ENCODE data around the gene ACSM6.
"Not testable (repeated sequence)": the region's sequence is repeated elsewhere in the genome, so short reads cannot be mapped to it uniquely, and the experiment has no call there.

Gene ACSM6

DNA sequence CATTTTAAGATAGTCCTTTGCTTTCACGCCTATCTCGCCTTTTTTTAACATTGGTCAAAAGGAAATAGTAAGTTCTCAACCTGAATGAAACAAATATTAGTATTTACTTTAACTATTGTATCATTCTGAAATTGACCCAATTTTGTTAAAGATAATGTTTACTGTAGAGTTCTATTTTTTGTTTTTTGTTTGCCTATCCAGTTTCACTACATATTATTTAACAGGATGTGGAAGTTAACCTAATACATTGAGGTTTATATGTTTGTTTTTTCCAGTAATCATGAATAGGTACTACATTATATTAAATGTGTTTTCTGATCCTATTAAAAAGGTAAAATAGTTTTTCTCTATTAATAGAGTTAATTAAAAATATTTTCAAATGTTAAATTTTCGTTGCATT lies 26.5 kb downstream of the ACSM6 start:
- DNase-seq = no peak

DNA sequence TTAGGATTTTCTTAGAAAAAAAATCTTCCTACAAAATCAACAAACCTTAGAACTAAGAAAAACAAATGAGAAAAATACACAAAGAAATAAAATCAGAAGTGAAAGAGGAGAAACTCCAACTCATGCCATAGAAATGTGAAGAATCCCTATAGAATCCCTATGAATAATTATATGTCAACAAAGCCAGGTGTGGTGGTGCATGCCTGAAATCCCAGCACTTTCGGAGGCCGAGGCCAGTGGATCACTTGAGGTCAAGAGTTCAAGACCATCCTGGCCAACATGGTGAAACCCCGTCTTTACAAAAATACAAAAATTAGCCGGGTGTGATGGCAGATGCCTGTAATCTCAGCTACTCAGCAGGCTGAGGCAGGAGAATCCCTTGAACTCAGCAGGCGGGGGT lies 27.1 kb downstream of the ACSM6 start:
- no peak for DNase-seq

GRCh38 chr10:95225136-95225535 lies 31.1 kb downstream of the ACSM6 start:
- no peak for DNase-seq

- not testable (repeated sequence) for DNase-seq
Measured at GRCh38 chr10:95228934-95229723, 35.1 kb downstream of the ACSM6 start.

GRCh38 chr10:95229724-95230627 lies 35.9 kb downstream of the ACSM6 start:
- no peak for DNase-seq

DNA sequence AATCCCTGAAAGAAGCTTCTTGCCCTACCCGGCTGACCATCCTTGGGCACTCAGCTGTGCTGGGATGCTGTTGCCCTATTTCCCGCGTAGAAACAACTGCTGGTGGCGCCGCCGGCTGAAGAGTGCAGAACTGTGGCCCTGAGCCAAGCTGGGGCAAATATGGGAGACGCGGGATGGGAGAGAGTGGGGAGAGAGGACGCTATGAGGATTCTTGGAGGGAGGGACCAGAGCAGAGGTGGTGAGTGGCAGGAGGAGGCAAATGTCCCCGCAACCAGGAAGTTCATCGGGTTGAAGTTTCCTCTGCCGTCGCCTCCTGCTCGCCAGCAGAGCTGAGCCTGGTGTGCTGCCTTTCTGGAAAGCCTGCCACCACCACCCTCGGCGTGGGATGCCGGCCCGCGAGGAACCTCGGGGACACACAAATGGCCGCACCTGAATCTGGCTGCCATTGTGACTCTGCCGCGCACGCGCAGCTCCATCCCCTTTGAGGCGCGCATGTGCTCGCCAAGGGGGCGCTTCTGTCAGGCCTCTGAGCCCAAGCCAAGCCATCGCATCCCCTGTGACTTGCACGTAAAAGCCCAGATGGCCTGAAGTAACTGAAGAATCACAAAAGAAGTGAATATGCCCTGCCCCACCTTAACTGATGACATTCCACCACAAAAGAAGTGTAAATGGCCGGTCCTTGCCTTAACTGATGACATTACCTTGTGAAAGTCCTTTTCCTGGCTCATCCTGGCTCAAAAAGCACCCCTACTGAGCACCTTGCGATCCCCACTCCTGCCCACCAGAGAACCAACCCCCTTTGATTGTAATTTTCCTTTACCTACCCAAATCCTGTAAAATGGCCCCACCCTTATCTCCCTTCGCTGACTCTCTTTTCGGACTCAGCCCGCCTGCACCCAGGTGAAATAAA lies 36.9 kb downstream of the ACSM6 start:
- not testable (repeated sequence) for DNase-seq

DNA sequence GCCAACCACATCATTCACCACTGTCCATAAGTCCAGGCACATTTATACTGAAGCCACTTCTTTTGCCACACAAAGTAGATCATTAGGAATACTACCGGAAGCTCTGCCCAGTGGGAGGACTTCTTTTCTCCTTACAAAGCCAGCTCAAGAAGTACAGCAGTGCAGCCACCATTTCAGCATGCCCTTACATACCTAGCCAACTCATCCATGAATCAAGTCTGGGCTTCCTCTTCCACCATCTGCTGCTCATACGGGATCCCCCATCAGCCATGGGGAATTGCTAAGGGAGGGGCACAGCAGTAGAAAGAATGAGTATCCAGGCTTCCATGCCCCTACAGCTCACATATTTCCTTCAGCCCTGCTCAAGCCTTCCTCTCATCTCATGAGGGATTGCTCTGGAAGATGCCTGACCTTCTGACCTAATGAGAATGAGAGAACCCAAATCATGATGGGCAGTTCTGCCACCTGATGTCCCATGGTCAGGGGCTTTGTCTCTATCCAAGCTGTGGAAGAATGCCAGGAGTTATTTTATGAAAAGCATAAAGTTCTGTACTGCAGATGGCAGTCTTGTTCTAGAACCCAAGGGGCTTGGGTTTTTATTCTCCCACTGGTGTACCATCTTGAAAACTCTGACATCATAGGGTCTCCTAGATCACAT lies 39.5 kb downstream of the ACSM6 start:
- no peak for DNase-seq

- no peak for DNase-seq
Measured at GRCh38 chr10:95234951-95235350, 40.9 kb downstream of the ACSM6 start.

GRCh38 chr10:95235676-95236067 lies 41.6 kb downstream of the ACSM6 start:
- DNase-seq = no peak

DNA sequence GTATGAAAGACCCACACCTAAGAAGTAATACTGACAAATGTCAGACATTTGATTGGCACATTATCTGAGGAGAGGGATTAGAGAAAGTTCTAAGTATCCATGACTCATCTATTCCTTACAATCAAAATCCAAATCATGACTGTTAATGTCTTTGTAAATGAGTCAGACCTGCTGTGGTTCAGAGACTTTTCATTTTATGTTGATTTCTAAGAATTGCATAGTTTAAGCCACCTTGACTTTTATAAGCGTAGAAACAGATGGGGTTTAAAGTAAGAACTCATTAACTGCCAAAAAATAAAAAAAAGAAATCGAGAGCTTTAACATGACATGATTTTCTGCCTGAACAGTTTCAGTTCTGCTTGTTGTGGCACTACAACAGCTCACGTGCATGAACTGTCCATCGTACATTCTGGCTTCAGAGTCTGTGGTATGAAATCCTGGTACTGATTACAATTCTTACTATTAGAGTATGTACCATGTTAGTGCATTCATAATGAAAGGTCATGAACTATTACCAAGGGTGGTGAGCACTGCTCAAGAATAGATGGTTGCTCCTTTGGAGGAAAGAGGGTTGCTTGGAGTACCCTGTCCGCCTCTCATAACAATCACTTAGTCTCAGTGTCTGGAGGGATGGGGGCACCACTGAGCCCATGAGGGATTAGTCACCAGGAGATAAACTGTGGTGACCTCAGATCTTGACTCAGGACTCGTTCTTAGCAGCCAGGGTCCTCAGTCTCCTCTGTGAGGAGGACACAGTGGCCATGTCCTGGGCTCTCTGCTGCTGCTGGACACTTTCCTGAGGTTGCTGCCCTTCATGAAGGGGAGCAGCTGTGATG lies 42.2 kb downstream of the ACSM6 start:
- DNase-seq = no peak

DNA sequence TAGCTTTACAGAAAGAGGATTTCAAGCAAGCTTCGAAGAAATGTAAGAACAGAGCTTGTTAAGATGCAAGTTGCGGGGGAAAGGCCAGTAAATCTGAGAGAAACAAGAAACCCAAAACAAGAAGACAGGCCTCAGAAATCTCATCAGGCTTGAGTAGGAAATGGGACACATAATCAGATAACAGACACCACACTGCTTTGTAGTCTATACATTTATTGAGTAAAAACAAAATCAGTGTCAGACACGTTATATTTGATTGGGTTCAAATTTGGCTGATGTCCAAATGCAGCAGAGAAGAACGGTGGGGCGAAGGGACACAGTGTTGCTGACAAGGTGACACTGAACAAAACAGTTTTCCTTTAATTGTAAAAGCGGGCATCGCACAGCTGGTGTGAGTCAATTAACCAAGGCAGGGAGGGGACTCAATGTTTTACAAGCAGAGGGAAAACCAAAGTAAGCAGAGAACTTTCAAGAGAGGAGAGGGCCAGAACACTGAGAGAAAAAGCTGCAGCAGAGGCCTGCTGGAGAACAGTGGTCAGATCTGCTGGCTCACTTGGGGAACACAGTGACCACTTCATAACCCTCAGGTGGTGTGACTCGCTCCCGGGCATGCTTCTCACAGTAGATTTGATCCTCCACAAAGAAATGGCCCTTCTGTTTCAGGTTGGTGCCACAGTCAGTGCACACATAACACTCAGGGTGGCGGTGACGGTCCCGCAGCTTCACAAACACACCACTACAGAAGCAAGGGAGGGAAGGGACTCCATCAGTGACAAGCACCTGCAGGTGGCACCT lies 43.5 kb downstream of the ACSM6 start:
- no peak for DNase-seq

GRCh38 chr10:95240096-95240495 lies 46.1 kb downstream of the ACSM6 start:
- not testable (repeated sequence) for DNase-seq

DNA sequence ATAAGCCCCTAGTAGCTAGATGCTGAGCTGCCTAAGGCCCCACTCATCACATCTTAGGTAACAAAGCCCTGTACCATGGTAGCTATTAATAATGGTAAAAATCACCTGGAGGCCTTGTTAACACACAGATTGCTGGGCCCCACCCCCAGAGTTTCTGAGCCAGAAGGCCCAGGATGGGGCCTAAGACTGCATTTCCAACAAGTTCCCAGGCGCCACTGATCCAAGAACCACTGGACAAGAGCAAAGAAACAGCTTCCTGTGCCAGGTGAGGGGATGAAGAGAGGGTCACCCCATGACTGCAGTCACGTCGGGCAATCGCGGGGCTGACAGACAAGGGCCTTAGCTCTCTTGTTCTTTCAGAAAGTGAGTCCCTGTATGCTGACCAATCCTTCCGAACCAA lies 46.8 kb downstream of the ACSM6 start:
- no peak for DNase-seq

DNA sequence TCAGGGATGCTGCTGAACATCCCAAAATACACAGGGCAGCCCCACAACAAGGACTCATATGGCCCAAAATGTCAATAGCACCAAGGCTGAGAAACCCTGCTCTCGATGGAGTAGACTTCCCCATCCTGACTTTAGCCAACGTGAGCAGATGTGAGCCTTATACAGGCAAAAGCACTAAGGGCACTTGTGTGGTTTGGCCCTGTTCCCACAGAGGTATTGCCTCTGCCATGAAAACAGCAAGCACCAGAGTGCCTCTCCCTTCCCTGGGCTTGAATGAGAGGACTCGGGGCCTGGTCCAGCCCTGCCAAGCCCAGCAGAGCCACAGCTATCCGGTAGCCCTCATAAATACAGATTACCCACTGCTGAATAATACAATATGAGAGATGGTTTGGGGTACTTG lies 47.5 kb downstream of the ACSM6 start:
- DNase-seq = no peak

DNA sequence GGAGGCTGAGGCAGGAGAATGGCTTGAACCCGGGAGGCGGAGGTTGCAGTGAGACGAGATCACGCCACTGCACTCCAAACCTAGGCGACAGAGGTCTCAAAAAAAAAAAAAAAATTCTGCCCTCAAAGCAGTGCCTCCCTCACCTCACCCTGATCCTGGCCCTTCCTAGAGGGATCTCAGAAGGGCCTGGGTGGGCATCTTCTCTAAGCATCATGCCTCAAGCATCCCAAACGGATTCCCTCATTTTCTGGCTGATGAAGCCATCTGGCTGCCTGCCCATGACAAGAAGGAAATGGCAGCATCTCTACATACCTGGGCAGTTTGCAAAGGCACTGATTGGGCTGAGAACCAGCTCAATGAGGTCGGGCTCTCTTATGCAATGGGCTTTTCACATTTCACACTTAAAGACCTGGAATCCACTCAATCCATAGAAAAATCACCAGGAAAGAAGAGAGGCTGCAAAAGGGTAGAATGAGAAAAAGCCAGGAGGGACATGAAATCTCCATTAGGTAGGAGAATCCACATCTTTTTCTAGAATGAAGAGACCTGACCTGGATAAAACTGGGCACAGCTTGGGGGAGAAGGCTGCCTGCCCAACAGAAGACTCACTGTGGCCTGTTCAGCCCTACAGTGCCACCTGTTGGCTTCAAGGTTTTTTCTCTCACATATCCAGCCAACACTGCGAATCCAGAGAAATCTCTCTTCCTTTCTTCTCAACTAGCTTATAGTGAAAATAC lies 48.7 kb downstream of the ACSM6 start:
- DNase-seq = peak in 1 of 2 experiments; percentile 56

DNA sequence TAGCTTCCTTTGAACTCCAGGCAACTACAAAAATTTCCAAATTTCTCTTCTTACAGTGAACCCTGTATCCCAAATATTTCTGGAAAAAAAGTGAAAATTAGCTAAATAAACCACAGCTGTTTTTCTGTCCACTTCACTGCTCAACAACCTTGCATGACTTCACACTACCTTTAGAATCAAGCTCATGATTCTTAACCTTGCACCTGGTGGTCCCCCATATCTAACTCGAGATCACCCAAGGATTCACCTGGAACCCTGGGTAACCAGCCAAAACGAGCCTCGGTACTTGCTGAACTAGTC lies 49.2 kb downstream of the ACSM6 start:
- DNase-seq = no peak

DNA sequence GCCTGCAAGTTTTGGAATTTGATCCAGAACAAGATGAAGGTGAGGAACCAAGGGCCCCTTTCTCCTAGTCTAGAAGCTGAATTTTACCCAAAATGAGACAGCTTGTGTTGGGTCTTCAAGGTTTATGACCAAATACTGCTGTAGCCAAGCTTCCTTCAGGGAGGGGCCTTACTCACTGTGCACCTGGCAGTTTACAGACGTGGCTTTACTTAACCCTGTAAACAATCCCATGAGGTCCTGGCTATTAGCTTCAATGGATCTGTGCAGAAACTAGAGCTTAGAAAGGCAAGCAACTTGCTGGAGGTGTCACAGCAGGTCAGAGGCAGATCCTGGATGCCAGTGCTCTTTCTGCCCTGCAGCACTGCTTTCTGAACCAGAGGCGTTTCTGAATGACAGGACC lies 50.1 kb downstream of the ACSM6 start:
- no peak for DNase-seq

DNA sequence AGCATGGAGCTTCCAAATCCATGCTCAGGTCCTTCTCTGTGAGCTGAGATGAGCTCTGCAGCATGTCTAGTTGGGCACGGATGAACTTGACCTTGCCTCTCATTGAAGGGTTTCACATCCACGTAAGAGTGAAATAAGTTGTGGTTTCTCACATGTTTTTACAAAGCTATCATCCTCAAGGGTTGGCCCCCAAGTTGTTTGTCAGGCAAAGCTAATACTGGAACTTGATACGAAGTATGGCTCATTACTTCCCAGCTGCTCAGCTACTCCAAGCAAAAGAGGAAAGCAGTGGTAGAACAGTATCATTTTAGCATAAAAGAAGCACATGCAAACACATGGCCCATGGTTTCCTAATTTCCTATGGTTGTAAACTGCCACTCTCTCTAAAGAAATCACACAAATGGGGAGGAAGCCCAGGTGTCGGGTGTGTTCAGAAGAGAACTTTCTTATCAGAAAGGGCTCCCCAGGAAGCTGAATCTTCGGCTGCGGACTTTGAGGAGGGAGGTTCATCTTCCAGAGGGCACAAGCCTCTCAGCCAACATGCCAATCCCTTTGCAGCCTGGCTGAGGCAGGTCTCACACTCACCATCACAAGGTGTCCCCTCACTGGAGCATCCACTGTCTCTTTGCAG lies 51.5 kb downstream of the ACSM6 start:
- no peak for DNase-seq

DNA sequence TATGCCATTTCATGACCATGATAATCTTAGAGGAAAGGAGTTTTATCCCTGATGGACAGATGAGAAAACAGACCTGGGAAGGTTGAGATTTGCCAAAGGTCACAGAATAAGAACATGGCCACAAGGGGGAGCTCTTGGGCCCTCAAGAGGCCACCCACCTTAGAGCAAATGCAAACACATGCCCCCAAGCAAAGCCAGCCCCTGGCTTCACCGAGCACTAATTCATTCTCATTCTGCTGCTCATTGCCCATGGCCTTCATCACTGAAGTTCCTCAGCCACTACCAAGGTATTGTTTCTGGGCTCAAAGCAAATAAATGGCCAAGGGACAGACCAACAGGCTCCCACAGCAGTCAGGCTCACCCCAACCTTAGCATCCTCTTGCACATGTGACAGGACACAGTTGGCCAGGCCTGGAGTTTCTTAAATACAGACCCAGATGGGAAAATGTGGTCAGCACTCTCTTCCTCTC lies 52.6 kb downstream of the ACSM6 start:
- peak; percentile 15 to 76 for DNase-seq
